Fibroblast of mammary gland (primary cell): ENCODE data around the gene OAF.

Experiments used
- DNase-seq: peaks from one replicate; pipeline ENCODE4 v3.0.0-alpha.2; 2010; ENCODE audit warnings: low read depth
- H3K4me3 ChIP-seq: 2 replicates; pipeline ENCODE4 v1.5.1; 2011; ENCODE audit warnings: low read depth, mild to moderate bottlenecking, low read length, moderate library complexity; ENCODE audit not compliant: control insufficient read depth
- TF ChIP-seq, protein P1 (sequence below): conservative IDR thresholded peaks from 2 replicates; pipeline ENCODE4 v1.5.1; 2011; ENCODE audit warnings: low read depth, low read length, inconsistent platforms; ENCODE audit not compliant: control insufficient read depth, insufficient read depth

The OAF gene

DNA sequence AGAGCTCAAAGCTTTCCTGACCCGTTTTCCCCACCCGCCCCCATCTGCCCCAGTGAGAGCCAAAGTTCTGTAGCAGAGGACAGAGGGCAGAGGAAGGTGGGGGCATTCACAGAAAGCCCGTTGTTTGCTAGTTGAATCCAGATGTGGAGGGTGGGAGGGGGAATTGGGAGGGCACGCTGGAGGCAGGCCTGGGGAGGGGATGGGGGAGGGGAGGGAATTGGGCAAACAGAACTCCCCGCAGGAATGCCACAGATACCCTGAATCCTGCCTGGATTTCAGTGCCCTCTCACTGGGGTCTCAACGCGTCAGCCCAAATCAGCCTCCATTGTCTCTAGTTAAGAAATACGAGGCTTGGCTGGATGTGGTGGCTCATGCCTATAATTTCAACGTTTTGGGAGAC, 12.9 kb upstream of the OAF start:
- no peak overlapping the region for H3K4me3 ChIP-seq
- TF ChIP-seq, protein P1, sequence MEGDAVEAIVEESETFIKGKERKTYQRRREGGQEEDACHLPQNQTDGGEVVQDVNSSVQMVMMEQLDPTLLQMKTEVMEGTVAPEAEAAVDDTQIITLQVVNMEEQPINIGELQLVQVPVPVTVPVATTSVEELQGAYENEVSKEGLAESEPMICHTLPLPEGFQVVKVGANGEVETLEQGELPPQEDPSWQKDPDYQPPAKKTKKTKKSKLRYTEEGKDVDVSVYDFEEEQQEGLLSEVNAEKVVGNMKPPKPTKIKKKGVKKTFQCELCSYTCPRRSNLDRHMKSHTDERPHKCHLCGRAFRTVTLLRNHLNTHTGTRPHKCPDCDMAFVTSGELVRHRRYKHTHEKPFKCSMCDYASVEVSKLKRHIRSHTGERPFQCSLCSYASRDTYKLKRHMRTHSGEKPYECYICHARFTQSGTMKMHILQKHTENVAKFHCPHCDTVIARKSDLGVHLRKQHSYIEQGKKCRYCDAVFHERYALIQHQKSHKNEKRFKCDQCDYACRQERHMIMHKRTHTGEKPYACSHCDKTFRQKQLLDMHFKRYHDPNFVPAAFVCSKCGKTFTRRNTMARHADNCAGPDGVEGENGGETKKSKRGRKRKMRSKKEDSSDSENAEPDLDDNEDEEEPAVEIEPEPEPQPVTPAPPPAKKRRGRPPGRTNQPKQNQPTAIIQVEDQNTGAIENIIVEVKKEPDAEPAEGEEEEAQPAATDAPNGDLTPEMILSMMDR, result no peak

GRCh38 chr11:120198403-120198786, 12.4 kb upstream of the OAF start:
- H3K4me3 ChIP-seq, result no peak overlapping the region
- no peak for DNase-seq
- TF ChIP-seq, protein P1, result no peak

More for the DNA sequence above, 12.9 kb upstream of the OAF start:
- no peak for DNase-seq

GRCh38 chr11:120198787-120199469, 11.9 kb upstream of the OAF start:
- TF ChIP-seq, protein P1, result no peak
- H3K4me3 ChIP-seq, result no peak overlapping the region
- no peak for DNase-seq

DNA sequence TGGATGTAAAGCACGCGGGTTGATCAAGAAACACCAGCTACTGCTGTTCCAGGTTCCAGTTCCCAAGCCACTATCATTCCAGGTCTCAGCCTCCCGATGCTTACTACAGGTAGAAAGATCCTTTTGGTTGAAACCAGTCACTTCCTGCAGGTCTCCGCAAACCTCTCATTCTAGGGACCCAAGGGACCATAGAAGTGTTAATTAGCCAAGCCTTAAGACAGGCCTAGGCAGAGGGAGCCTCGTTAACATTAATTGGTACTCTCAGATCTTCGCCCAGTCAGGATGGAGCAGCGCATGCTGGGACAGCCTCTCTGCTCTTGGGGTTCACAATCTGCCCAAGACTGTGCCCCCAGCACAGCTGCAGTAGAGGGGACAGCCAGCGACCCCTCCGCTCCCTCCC, 11.2 kb upstream of the OAF start:
- no peak overlapping the region for H3K4me3 ChIP-seq
- TF ChIP-seq, protein P1, result no peak

DNA sequence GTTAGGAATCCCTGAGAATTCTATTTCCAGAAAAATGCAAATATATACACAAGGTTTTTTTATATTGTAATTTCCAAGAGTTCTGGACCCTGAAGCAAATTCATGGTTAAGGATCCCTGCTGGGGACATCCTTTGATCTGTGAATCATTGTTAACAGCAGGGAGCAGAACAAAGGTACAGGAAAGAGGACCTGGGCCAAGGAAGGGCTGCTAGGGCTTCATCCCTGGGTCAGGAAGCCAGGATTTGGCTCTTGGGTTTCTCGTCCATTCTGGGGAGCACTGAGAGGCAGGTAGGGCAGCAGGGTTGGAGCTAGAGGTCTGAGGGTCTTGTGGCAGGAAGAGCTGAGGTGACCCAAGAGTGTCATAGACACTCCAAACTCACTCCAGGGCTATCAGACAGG, 10.2 kb upstream of the OAF start:
- no peak for DNase-seq
- H3K4me3 ChIP-seq, result no peak overlapping the region
- TF ChIP-seq, protein P1, result no peak

More for the DNA sequence above, 11.2 kb upstream of the OAF start:
- DNase-seq, result no peak

DNA sequence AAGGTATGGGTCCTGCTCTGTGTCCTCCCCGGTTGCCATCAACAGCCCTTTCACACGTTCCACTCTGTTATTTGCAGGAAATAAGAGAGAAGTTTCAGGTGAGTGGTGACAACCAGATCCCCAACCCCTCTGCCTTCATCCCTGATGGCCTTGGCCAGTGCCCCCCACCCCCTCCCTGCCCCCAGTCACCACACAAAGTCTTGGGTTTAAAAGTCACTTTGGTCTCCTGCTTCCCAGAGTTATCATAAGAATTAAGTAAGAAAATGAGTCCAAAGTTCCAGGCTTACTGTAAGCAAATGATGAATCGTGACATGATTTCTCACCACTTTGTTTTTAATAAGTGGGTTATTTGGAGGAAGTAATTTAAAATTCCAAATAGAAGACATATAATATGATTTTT, 9.2 kb upstream of the OAF start:
- TF ChIP-seq, protein P1, result no peak
- no peak for DNase-seq
- no peak overlapping the region for H3K4me3 ChIP-seq

DNA sequence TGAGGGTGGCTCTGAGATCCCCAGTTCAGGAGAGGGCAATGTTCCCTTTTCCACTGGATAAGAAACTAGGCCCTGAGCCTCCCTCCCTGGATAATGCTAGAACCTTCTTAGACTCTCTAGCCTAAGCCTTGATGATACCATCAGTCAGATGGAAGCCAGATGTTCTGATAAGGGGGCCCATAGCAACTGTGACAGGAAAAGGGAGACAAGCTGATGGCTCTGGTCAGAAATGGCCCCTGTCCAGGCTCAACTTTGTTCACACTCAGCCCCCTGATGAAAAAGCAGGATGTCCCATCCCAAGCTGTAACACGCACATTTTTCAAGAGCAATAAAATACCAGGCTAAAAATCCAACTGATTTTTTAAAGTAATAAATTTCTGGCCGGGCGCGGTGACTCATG, 7.2 kb upstream of the OAF start:
- TF ChIP-seq, protein P1, result no peak
- DNase-seq, result no peak
- no peak overlapping the region for H3K4me3 ChIP-seq
